ENCODE measurements around the gene KCNJ5. TPM values are rescaled to one million over a fixed set of nuclear protein-coding genes. Genes with fewer than 3 reads are reported as not detected.

Gene KCNJ5
- total RNA-seq, 1 donor from 2014 or later = 8.5 TPM

DNA sequence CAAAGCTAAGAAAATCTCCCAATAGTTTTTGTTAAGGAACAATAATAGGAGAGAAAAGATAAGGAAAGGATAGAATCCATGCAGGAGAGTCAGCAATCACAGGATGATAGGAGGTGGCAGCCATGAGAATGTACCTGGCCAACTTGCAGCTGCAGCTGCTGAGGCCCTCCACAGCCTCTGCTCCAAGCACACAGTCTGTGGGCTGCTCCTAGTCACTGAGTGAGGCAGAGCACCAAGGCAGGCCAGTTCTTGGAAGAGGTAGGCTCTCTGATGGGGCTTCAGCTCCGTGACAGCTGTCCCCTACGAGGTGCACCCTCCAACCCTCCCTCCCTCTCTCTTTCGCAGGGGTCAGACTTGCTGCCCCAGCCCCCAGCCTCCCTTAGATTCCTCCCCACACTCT lies 18.6 kb upstream of the KCNJ5 start:
- H3K4me3 ChIP-seq = no peak overlapping the region
- no peak for ATAC-seq
- TF ChIP-seq, protein P1, sequence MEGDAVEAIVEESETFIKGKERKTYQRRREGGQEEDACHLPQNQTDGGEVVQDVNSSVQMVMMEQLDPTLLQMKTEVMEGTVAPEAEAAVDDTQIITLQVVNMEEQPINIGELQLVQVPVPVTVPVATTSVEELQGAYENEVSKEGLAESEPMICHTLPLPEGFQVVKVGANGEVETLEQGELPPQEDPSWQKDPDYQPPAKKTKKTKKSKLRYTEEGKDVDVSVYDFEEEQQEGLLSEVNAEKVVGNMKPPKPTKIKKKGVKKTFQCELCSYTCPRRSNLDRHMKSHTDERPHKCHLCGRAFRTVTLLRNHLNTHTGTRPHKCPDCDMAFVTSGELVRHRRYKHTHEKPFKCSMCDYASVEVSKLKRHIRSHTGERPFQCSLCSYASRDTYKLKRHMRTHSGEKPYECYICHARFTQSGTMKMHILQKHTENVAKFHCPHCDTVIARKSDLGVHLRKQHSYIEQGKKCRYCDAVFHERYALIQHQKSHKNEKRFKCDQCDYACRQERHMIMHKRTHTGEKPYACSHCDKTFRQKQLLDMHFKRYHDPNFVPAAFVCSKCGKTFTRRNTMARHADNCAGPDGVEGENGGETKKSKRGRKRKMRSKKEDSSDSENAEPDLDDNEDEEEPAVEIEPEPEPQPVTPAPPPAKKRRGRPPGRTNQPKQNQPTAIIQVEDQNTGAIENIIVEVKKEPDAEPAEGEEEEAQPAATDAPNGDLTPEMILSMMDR (IDR thresholded peaks at IDR 0.05) = no peak
- no peak for DNase-seq
- no peaks in the 10 kb centered on the region for H3K27me3 ChIP-seq
- H3K4me1 ChIP-seq = no peaks in the 10 kb centered on the region
- no peaks in the 10 kb centered on the region for H3K9me3 ChIP-seq
- H3K36me3 ChIP-seq = no peaks in the 10 kb centered on the region
- H3K27ac ChIP-seq = no peak overlapping the region
- intact Hi-C loops (cut with DNase I) = no loop called here

DNA sequence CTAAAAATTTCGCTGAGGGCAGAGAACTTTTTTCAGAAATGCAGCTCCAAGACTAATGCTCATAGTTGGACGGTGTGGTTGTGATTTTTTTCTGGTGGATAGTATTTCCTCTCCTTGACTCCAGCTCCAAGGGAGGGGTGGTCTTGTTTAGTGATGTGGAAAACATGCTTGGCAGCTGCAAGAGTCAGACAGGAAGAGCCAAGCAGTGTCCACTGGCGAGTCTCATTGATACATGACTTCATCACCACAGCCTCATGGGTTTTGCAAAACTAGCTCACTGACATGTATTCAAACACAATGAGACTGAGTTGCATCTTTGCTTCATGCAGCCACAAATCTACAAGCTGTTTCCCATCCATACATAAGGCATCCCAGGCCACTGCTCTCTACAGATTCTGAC lies 16.7 kb upstream of the KCNJ5 start:
- DNase-seq (no peak), ATAC-seq (no peak)
- intact Hi-C loops (cut with DNase I) = no loop called here
- Histone ChIP-seq H3K9me3 (no peaks in the 10 kb centered on the region), H3K4me3 (no peak overlapping the region), H3K4me1 (no peaks in the 10 kb centered on the region), H3K27ac (no peak overlapping the region), H3K27me3 (no peaks in the 10 kb centered on the region), H3K36me3 (no peaks in the 10 kb centered on the region)
- TF ChIP-seq, protein P1 (IDR thresholded peaks at IDR 0.05) = no peak

DNA sequence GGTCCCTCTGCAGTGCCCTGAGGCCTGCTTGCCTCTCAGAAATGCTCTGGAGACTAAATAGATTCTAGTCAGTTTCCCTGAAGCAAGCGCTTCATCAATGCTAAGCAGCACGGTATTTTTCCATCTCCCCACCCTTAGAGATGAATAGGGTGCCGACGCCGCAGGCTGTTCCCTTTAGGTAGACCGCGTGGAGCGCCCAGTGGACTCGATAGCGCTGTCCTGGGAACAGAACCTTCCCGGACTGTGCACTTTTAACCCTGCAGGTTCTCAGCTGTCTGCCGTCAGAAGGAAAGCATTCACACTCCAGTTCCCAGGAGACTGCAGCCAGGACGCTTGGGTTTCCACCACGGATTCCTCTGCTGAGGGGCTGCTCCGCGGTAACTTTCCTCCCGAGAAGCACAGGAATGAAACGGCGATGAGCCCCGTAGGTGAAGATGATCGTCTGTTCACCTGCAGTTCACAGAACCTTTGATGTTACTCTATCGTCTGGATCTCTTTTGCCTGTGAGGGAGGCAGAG lies 15.0 kb upstream of the KCNJ5 start:
- no peak overlapping the region for H3K4me3 ChIP-seq
- TF ChIP-seq, protein P1 (IDR thresholded peaks at IDR 0.05) = no peak
- H3K27me3 ChIP-seq = no peaks in the 10 kb centered on the region
- no peaks in the 10 kb centered on the region for H3K36me3 ChIP-seq
- H3K9me3 ChIP-seq = no peaks in the 10 kb centered on the region
- H3K4me1 ChIP-seq = no peaks in the 10 kb centered on the region
- no peak overlapping the region for H3K27ac ChIP-seq
- DNase-seq (no peak), ATAC-seq (no peak)
- intact Hi-C loops (cut with DNase I) = no loop called here

DNA sequence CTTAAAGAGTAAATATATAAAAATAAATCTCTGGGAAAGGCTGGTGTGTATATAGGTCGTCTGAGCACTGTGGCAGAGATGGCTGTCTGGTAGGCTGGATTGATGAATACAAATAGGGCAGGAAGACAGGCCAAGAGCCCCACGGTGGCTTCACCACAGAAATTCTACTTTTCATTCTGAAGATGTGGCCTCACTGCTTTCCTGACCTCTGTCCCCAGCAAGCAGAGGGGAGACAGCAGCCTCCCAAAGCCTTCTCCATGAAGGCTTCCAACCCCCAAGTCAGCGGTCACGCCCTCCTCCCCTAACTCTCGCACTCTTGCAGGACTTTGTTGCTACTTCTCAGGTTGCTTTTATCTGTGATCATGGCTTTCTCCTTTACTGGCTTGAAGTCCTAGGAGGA lies 13.4 kb upstream of the KCNJ5 start:
- Histone ChIP-seq H3K27ac (no peak overlapping the region), H3K27me3 (no peaks in the 10 kb centered on the region), H3K9me3 (no peaks in the 10 kb centered on the region), H3K36me3 (no peaks in the 10 kb centered on the region), H3K4me3 (no peak overlapping the region), H3K4me1 (no peaks in the 10 kb centered on the region)
- DNase-seq = no peak
- no peak for ATAC-seq
- TF ChIP-seq, protein P1 (IDR thresholded peaks at IDR 0.05) = no peak
- intact Hi-C loops (cut with DNase I) = no loop called here

DNA sequence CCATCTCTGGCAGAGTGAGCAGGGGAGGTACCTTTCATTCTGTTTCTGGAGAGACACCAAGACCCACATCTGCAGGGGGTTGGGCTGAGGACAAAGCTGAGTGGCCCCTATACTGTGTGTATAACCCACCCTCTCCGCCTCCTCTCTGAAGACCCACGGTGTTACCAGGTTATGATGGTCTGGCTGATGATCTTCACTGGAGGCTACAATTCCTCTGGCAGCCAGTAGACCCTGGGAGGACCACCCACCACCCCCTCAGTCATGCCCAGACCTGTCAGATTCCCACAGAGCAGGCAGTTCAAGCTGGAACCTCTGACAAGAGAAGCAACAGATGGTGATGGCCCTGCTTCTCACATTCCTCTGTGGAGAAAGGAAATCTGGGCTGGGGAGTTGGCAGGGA lies 12.7 kb upstream of the KCNJ5 start:
- Histone ChIP-seq H3K36me3 (no peaks in the 10 kb centered on the region), H3K4me3 (no peak overlapping the region), H3K4me1 (no peaks in the 10 kb centered on the region), H3K9me3 (no peaks in the 10 kb centered on the region), H3K27me3 (no peaks in the 10 kb centered on the region), H3K27ac (no peak overlapping the region)
- no peak for DNase-seq
- intact Hi-C loops (cut with DNase I) = no loop called here
- TF ChIP-seq, protein P1 (IDR thresholded peaks at IDR 0.05) = no peak
- no peak for ATAC-seq

DNA sequence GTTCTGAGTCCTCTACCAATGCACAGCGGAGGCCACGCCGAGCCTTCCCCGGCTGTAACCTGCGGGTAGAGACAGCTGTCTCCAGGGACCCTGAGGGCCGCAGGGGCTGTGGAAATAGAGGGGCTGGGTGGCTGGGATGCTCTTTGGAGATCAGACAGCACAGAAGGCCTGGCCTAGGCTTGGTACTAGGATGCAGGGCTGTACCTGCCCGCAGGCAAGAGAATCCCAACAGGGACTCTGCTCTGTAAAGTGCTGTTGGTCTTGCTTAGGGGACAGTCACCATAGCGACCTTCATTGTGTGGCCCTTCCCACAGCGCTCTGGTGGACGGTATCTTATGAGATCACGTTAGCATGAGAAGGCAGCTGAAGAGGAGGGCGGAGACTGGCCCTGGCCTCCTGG lies 11.3 kb upstream of the KCNJ5 start:
- Histone ChIP-seq H3K4me1 (no peaks in the 10 kb centered on the region), H3K36me3 (no peaks in the 10 kb centered on the region), H3K4me3 (no peak overlapping the region), H3K27ac (no peak overlapping the region), H3K27me3 (no peaks in the 10 kb centered on the region), H3K9me3 (no peaks in the 10 kb centered on the region)
- ATAC-seq = no peak
- TF ChIP-seq, protein P1 (IDR thresholded peaks at IDR 0.05) = no peak
- no peak for DNase-seq
- intact Hi-C loops (cut with DNase I) = no loop called here
